ENCODE data around the gene CKB.

The CKB gene

DNA sequence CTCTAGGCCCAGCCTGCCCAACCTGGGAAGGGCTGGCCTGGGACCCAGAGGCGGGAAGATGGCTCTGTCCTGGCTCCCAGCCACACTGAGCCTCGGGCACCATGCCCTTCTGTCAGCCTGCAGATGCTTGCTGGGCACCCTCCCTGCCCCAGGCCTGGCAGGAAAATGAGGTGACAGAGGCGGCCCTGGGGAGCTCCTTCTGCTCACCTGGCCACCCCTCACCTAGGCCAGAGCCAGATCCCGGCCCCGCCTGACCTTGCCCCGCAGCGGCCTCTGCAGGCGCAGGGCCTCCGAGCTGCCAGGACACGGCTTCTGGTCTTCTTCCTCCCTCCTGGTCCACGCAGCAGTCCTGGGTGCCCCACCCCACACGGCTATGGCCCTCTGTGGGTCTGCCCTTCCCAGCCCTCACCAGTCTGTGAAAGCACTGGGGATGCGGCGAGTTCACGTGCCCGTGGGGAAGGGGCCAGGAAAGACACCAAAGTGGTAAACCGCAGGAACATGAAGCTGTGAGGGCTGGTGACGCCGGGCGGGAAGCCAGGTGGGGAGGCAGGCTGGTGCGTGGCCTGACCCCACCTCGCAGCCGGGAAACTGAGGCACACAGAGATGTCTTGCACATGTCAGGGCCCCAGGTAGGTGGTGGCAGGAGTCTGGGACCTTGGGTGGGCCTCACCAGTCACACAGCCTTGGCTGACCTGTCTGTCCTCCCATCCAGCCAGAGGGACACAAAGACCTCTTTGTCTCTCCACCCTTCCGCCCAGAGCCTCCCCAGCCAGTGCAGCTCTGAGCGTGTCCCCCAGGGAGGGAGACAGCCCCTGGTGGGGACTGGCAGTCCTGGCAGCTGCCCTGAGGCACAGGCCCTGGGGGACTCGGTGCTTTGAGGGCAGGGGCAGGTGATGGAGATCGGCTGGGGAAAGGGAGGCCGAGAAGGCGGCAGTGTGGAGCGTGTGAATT, 27.0 kb upstream of the CKB start:
- DNase-seq: no peak

DNA sequence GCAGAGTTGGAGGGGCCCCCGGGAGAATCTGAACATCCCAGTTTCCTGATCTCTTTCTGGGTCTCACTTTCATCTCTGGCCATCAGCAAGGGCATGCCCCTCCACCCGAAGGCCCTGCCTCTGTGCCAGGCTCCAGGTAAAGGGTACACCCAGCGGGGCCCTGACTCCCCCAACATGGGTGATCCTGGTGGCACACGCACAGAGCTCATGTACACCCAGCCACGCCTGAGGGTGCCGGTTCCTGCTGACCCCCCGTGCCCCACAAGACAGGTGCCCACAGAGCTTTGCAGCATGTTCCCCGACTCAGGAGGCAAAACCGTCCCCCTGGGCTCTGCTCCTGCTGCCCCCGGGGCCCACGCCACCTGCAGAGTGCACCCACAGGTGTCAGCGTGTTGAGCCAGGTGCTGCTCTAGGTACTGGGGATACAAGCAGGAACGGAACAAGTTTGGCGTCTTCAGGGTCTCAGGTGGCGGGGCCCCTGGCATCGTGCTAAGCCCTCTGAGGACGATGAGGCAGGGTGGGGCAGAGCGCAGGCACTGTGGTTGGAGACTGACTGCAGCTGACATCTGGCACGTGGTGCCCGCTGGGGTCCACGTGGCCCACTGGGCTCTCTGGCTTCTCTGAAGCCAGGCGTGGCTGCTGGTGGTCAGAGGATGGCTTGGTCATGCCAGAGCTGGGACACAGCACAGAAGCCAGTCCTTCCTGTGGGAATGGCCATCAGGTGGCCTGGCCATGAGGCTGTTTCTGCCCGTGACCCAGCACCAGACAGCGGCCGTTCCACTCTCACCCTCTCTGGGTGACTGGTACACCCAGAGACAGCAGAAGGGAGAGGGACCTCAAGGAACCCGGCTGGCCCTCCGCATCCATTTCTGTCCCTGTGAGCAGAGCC, 26.1 kb upstream of the CKB start:
- DNase-seq: no peak

DNA sequence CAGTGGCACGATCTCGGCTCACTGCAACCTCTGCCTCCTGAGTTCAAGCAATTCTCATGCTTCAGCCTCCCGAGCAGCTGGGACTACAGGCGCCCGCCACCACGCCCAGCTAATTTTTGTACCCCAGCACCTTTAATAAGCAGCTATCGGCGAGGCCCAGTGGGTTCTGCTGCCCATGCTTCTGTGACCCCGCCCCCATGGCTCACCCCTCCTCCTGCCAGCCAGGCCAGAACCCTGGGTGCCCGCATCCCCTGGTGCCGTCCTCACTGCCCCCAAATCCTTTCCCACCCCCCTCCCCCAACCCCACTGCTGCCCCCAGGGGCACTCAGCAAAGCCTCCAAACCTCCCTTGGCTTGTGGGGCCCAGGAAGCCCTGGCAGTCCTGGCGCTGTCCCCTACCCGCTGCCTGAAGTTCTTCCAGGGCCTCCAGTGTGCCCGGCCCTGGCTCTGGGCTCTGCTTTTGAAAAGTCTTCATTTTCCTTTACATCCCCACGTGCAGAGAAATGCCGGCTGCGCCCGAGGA, 25.4 kb upstream of the CKB start:
- no peak for DNase-seq

DNA sequence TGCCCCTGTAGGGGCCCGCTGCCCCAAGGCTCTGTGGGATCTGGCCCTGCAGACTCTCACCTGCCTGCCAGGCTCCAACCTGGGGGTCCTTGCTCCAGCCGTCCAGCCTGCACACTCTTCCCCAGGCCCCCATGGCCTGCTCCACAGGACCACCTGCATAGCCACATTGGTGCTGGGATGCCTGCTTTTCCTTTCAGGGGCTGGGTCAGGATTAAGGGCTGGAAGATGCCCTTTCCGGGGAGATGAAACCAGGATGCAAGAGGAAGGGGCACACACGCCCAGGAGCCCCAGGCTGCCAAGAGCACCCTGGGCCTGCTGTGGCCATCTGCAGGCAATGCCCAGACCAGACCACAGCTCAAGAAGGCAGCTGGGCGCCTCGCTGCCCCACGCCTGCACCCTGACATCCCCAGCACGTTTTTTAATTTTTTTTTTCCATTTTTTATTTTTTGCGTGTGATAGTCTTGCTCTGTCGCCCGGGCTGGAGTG, 24.9 kb upstream of the CKB start:
- no peak for DNase-seq

DNA sequence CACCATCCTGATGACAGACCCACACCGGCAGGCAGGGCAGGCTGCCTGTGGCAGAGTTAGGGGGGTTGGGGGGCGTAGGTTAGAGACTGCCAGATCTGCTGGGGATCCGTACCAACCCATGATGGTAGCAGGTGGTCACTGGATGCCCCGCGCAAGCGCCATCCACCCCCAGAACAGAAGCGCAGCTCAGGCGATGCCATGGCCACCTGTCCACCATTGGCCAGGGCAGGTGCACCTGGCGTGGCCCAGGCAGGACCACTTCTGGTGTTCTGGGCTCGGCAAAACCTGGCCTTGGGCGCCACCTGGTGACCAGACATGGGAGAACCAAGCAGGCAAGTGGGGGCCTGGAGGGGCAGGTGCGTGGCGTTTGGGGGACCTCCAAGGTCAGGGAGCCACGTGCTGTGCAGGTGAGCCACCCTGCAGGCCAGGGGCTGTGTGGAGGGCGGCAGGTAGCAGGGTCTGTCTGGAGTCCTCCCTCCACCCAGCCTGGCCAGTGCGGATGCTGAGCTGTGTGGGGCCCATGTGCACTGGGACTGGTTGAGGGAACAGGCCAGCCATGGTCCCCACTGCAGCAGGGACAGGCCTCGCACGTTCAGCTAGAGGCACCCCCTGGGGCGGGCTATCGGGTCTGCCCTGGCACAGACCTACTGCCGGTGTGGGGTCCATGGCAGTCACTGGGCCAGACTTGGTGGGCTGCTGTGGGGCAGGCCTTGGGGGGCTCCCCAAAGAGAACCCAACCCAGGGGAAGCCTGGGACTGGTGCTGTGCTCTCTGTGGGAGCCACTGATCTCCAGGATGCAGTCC, 24.2 kb upstream of the CKB start:
- peak; percentile 95 for DNase-seq

DNA sequence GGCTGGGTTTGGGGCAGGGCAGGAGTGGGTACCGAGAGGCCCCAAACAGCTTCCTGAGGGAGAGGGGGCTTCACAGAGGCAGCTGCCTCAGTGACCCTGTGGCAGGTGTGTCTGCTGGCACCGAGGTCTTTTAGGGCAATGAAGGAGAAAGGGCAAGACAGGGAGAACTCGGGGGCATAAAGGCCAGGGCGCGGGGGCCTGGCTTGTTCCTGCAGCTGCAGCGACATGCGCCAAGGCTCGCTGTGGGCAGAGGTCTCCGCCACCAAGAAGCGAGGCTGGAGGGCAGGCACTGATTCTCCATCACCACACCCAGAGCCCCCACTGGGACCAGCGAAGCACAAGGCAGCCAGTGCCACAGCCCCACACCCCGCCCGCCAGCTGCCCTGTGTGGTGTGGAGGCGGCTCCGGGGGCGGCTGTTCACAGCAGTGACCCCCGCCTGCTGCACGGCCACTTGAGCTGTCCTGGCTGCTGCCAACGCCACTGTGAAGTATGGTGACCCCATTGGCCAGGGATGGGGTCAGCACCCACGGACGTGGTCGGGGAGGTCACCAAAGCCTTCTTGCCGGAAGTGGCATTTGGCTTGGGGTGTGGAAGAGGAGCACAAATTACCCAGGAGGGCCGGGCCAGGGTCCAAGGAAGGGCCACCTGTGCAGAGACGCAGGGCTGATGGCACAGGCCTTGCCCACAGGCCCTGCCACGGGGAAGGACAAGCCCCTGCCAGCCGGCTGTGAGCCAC, 23.5 kb upstream of the CKB start:
- no peak for DNase-seq

DNA sequence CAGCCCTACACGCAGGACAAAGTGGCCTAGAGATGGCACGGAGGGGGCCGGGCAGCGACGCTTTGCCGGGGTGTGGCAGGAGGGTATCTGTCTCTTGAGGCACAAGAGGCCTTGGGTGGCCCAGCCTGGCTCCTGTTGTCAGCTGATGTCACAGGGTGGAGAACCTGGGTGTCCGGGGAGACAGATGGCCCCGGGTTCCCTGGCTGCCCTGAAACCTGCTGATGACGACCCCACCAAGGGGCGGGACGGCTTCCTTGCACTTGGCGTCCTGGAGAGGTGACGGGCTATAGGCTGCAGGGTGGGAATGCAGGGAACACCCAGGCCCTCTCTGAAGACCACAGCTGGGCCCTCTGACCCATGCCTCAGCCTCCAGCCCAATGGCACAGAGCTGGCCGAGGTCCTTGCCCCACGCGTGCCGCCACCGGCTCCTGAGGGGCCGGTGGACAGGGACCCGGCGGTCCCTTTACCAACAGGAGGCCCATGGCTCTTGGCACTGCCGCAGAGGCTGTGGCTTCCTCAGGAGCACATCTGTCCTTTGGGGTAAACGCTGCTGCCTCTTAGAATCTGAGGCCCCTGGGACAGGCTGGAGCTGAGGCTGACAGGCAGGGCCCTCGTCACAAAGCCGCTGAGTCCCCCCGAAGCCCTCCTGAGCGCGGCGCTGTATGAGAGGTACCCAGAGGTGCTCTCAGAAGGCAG, 22.7 kb upstream of the CKB start:
- no peak for DNase-seq

DNA sequence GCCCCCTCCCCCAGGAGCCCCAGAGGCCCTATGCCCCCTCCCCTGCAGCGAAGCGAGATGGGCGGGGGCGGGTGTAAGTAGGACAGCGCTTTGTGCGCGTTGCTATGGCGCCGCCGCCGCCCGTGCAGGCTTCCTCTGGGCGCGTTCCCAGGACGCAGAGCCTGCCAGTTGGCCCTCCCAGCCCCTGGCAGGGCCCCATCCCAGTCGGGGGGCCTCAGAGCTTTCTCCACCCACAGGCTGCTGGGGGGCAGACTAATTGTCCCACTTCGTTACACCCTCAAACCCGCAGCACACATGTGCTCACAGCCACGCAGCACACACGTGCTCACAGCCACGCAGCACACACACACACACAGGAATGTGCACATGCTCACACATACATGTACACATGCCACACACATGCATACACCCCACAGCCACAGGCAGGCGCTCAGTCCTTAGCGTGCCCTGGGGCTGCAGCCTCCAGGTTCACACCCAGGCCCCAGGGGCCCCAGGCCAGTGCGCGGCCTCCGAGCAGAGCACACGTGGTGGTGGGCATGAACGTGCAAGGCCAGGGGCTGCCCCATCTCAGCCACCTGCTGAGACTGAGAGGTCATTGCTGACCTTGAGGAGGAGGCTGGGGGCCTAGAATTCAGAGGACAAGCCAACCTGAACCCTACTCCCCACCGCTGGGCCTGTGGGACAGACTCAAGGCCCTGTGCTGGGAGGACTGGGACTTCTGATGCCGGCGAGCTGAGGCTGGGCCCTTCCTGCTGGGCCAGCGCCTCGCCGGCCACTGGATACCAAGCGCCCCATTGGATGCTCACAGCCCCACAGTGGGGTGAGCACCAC, 22.0 kb upstream of the CKB start:
- DNase-seq: no peak

DNA sequence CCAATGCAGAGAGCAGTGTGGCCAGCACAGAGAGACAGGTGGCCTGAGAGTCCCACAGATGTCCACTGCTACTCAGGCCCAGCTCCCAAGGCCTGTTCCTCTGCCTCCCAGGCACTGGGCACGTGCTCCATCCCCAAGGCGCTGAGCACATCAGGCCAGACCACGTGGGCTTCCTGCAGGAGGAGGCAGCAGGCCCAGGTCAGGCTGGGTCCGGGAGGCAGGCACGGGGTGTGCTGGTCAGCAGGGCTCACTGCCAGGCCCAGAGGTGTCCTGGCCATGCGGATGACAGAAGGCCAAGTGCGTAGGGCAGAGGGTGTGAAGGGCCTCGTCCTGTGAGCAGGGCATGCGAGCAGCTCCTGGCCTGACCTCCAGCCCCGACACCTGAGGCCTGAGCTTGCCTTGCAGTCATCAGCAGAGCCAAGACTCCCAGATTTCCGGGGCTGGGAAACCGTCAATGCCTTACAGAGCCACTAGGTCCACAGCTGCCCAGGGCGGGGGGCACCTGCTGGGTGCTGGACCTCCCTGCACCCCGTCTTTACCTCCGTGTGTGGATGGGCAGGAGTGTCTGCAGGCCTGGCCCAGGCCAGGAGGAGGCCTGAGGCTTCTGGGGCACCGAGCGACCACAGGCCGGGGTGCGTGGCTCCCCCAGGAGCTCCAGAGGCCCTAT, 21.2 kb upstream of the CKB start:
- no peak for DNase-seq

DNA sequence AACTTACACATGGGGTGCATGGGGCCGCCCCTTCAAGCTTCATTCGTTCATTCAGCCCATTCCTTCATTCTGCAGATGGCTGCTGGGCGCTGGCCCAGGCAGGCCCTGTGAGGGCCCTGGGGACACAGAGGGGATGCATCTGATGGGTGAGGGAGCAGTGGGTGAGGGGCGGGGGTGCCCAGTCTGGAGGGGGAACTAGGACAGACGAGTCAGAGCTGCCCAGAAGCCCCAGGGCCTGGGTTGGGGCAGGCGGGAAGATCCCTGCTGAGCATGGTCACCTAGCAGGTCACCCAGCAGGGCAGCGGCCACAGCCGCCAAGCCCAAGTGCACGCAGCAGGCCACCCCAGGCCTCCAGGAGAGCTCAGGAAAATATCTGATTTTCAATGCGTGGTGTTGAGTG, 20.5 kb upstream of the CKB start:
- peak; percentile 81 for DNase-seq

DNA sequence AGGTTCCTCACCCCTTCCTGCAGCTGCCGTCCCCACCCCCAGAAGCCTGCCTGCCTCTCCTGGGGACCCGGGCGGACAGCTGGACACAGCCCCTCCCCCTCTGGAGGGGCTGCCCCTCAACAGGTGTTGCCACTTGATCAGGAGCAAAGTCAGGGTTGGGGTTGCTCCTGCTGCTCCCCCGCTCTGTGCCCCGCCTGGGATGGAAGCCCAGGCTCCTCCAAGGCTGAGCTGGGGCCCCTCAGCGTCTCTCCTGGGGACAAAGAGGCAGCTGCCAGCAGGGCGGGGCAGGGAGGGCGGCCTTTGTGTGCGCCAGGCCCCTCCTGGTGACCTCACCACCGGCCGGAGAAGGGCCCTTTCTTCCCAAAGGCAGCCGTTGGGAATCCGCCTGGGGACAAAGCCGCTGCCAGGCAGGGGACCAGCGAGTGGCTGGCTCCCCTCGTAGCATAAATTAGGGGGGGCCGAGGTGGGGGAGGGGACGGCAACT, 20.0 kb upstream of the CKB start:
- DNase-seq: peak; percentile 99

DNA sequence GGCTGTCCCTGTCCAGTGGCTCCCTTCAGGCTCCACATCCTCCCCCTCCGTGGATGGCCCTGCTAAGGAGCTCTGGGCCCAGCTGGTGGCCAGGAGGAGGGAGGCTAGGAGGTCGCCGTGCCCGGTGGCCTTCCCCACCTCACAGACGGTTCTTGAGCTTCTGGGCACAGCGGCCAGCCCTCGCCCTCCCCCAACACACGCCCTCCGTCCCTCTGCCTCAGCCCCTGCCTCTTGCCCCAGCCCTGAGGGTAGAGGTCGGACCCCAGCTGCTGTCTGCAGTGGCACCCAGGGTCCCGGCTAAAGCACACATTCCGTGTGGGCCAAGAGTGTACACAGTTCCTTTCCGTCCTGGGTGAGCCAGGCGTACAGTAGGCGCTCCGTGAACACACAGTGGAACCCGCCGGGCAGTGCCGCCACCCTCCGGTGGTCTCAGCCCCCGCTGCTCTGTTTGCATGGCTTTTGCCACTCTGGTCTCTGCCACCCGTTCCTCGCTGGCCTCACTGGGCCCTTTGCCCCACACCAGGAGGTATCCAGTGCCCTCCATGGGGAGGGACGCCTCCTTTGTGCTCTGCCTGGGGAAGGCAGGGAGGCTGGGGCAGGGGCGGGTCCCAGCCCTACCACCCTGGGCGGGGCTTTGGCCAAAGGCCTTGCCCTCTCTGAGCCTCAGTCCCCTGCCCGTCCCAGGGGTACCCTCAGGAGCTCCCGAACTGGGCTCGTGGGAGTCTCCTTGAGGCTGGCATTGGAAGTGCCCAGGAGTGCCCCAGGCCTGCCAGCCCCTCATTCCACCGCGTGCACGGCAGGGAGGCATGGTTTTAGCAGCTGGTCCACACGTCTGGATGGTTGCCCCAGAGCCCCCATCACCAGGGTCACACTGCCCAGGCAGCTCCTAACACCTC, 19.3 kb upstream of the CKB start:
- DNase-seq: peak; percentile 85

DNA sequence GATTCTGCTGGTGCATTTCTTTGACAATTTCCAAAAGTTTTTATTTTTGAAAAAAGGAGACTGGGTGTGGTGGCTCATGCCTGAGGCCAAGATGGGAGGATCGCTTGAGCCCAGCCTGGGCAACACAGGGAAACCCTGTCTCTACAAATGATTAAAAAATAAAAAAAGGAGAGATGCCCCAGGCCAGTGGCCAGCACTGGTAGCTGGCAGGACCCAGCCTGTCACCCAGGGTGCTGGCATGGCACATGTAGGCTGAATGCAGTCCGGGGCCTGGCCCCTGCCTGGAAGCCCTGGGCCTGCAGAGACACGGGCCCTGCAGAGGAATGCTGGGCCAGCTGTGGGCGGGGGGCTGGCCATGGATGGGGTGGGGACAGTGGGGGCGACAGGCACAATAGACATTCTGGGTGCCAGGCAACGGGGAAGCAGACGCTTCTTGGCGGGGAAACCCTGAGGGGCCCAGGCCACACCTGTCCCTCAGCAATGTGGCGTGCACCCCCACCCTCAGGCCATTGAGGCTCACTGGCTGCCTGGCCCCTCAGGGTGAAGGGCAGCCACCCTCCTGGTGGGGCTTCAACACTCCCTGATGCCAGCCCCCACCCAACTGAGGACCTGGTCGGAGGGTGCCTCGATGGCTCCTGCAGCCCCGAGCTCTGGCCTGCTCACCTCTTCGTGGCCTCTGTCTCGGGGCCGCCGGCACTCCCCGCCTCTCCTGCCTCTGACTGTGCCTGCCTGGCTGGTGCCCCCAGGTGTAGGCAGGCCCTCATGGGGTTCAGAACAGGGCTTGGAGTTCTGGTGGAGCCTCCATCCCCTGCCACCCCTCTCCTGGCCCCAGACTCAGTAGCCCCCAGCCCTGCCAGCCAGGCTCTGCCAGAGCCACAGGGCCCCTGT, 18.4 kb upstream of the CKB start:
- no peak for DNase-seq

DNA sequence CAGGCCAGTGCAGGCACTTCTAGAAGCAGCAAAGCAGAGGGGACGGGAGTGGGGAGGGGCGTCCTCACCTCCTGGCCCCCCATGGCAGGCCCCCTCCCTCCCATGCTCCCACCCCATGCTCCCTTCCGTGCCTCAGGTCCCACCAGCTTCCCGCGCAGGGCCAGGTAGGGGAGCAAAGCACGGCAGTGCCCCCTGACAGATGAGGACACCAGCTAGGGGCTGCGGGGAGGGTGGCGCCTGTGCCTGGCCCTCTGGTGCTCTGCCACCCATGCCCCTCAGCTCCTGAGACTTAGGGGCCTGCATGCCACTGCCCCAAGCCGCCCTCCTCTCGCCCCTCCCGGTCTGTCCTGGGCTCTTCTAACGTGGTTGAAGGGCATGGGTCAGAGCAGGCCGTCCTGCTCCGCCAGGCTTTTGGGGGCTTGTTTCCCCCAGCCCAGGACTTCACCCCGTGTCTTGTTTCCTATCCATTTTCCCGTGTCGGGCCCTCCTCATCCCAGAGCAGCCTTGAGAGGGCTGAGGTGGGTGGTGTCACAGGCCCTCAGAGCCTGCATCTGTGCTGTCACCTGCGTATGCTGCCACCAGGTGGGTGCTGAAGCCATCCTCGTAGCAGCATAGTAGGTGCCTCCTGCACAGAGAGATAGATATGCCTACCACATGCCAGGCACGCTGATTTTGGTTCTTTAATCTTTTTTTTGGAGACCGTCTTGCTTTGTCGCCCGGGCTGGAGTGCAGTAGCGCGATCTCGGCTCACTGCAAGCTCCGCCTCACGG, 16.6 kb upstream of the CKB start:
- no peak for DNase-seq

DNA sequence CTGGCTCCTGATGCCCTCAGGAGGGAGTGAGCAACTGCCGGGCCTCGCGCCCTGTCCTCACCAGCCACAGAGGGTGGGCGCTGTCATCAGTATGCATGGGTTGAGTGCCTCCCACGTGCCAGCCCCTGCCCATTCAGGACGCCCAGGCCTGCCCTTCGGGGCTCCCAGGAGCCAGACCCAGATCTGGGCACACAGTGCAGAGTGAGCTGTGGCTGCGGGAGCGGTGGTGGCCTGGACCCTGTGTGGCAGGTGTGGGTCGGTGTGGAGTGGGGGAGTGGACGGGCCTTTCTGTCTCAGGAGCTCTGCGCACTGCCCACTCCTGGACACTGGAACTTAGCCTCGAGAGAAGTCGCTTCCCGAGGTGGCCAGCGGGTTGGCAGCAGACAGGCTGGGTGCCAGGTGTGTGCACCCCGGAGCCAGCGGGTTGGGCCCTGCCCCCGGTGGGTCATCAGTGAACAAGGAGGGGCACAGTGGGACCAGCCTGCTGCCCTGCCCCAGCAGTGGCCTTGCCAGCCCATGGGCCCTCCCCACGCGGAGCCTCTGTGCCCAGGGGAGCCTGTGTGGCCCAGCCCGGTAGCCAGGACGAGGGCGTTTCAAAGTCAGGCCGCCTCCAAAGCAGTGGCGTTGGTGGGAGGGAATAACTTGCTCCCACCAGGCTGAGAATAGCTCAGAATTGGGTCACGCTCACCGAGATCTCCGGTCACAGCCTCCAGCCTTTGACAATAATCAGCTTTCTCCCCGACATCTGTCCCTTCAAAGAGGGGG, 15.8 kb upstream of the CKB start:
- DNase-seq: no peak
